NT2/D1 (cell line): Measurements from ENCODE around the gene PAQR4.
A peak's percentile ranks its signal among the peaks of the same experiment; 100 is the strongest.

Experiments used
- DNase-seq: peaks from one replicate; pipeline ENCODE4 v3.0.0-alpha.2; 2011; ENCODE audit warnings: low read depth, low spot score
- H3K27me3 ChIP-seq: 2 replicates; pipeline ENCODE4 v1.6.0; 2011; ENCODE audit warnings: mild to moderate bottlenecking; ENCODE audit not compliant: insufficient read length, insufficient read depth
- H3K36me3 ChIP-seq: 2 replicates; pipeline ENCODE4 v1.6.1; 2011; ENCODE audit warnings: mild to moderate bottlenecking, low read length, mixed read lengths; ENCODE audit not compliant: insufficient read depth, insufficient read length
- H3K4me1 ChIP-seq: 2 replicates; pipeline ENCODE4 v1.5.1; 2011; ENCODE audit not compliant: insufficient read depth, insufficient read length
- H3K4me3 ChIP-seq: 2 replicates; pipeline ENCODE4 v1.5.1; 2011; ENCODE audit warnings: low read depth; ENCODE audit not compliant: insufficient read length
- H3K9ac ChIP-seq: 2 replicates; pipeline ENCODE4 v1.6.0; 2011; ENCODE audit warnings: low read depth; ENCODE audit not compliant: insufficient read length
- H3K9me3 ChIP-seq: 2 replicates; pipeline ENCODE4 v1.5.1; 2011; ENCODE audit warnings: mild to moderate bottlenecking, low read length; ENCODE audit not compliant: insufficient read depth
- SUZ12 ChIP-seq: IDR thresholded peaks from 2 replicates; pipeline ENCODE4 v1.6.1; 2011; ENCODE audit not compliant: insufficient read length, insufficient read depth; ENCODE audit errors: extremely low read depth
- YY1 ChIP-seq: IDR thresholded peaks from 2 replicates; pipeline ENCODE4 v1.6.1; 2011; ENCODE audit not compliant: insufficient read length, insufficient read depth
- ZNF274 ChIP-seq: IDR thresholded peaks from 2 replicates; pipeline ENCODE4 v1.6.1; 2011; ENCODE audit warnings: mild to moderate bottlenecking, low read depth, low read length

Gene PAQR4

DNA sequence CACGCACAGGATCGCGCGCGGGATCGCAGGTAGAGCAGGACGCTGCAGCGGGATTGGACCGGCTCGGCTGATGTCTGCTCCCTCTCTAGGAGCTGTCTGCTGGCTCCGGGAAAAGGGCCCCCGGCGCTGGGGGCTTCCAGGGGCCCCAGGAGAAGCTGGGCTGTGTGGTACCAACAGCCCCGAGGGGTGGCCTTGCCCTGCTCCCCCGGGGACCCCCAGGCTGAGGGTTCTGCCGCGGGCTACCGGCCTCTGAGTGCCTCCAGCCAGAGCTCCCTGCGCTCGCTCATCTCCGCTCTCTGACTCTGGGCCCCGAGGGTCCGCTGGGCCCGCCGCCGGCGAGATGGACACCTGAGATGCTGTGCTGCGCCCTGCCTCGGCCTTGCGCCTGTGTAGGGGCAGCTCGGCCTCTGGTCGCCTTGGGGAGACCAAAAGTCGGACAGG, 1.4 kb upstream of the PAQR4 start:
- DNase-seq: no peak
- H3K4me3 ChIP-seq: no peak overlapping the region
- H3K9ac ChIP-seq: peak overlapping the region; percentile 83
- no peaks in the 10 kb centered on the region for H3K9me3 ChIP-seq
- H3K36me3 ChIP-seq: peaks cover 41% of the 10 kb centered on the region
- TF ChIP-seq ZNF274 (no peak), SUZ12 (no peak), YY1 (no peak)
- no peaks in the 10 kb centered on the region for H3K27me3 ChIP-seq
- H3K4me1 ChIP-seq: peaks cover 22% of the 10 kb centered on the region

DNA sequence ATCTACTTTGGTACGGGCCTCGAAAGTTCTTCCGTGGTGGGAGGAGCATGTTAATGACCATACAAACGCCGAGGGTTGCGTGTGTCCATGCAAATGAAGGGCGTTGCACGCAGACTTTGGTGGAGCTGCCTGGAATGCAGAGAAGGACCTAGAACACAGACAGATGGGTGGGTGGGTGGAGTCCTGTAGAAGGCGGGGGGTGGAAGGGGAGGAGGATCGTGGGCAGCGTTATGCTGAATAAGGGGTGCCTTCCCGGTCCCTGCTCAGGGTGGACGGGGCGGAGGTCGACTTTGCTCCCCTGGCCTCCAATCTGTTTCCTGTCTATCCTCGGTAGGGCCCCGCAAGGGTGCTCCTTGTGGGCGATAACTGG, 795 bp upstream of the PAQR4 start:
- Histone ChIP-seq H3K9ac (peak overlapping the region; percentile 83), H3K9me3 (no peaks in the 10 kb centered on the region), H3K27me3 (no peaks in the 10 kb centered on the region), H3K4me3 (peak overlapping the region; percentile 98), H3K36me3 (peaks cover 47% of the 10 kb centered on the region), H3K4me1 (peaks cover 23% of the 10 kb centered on the region)
- DNase-seq: no peak
- TF ChIP-seq SUZ12: no peak
- TF ChIP-seq ZNF274: no peak
- no peak for TF ChIP-seq YY1

DNA sequence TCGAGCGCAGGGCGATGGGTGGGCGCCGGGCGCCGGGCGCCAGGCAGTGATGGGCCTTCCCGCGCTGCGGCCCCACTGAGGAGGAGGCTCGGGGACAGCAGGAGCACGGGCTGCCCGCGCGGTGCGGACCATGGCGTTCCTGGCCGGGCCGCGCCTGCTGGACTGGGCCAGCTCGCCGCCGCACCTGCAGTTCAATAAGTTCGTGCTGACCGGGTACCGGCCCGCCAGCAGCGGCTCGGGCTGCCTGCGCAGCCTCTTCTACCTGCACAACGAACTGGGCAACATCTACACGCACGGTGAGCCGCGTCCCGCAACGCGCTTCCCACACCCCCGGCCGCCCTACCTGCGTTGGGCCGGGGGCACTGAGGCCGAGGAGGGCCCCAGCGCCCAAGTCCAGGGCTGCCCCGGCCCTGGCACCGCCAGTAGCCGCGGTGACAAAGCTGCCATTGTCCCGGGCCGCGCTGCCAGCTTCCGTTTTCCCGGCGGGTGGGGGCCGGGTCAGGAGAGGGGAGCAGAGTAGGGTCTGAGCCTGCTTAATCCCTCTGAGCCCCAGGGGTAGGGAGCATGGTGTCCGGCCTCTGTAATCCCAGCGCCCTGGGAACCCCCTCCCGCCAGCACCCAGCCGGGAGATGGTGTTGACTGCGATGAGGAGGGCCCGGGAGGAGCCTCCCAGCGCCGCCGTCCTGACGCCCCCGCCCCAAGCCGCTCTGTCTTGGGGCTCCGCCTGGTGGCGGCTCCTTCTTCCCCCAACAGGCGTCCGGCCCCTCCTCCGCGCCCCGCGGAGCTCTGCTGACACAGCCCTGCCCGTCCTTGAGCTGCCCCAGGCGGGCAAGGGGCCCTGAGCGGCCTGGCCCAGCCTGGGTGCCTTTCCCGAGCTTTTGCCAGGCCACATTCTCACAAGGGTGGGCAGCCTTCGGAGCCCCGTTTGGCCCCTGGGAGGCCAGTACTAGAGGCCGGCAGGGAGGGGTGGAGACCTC, 685 bp downstream of the PAQR4 start:
- no peaks in the 10 kb centered on the region for H3K27me3 ChIP-seq
- peak overlapping the region; percentile 99 for H3K9ac ChIP-seq
- H3K9me3 ChIP-seq: no peaks in the 10 kb centered on the region
- H3K36me3 ChIP-seq: peaks cover 62% of the 10 kb centered on the region
- H3K4me3 ChIP-seq: peak overlapping the region; percentile 98
- DNase-seq: peak; percentile 75
- H3K4me1 ChIP-seq: peaks cover 28% of the 10 kb centered on the region
- no peak for TF ChIP-seq ZNF274
- no peak for TF ChIP-seq SUZ12
- no peak for TF ChIP-seq YY1

DNA sequence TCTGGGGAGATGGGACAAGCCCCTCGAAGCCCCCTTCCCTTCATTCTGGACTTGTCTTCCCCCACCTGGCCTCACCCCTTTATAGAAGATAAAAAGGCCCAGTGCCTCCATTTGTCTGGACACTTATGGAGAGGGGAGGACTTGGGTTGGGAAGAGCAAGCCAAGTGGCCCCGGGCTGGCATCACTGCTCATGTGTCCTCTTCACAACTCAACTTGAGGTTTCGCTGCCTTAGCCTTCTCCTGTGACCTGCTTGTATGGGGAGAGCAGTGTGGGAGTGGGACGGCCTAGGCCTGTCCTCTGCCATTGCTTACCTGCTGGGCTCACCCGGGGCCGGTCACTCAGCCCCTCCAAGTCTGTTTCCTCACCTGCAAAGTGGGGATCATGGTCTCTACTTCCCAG, 1.4 kb downstream of the PAQR4 start:
- H3K4me1 ChIP-seq: peaks cover 28% of the 10 kb centered on the region
- H3K27me3 ChIP-seq: no peaks in the 10 kb centered on the region
- H3K4me3 ChIP-seq: peak overlapping the region; percentile 98
- H3K9me3 ChIP-seq: no peaks in the 10 kb centered on the region
- no peak for TF ChIP-seq YY1
- TF ChIP-seq ZNF274: no peak
- no peak for DNase-seq
- peaks cover 69% of the 10 kb centered on the region for H3K36me3 ChIP-seq
- peak overlapping the region; percentile 99 for H3K9ac ChIP-seq

DNA sequence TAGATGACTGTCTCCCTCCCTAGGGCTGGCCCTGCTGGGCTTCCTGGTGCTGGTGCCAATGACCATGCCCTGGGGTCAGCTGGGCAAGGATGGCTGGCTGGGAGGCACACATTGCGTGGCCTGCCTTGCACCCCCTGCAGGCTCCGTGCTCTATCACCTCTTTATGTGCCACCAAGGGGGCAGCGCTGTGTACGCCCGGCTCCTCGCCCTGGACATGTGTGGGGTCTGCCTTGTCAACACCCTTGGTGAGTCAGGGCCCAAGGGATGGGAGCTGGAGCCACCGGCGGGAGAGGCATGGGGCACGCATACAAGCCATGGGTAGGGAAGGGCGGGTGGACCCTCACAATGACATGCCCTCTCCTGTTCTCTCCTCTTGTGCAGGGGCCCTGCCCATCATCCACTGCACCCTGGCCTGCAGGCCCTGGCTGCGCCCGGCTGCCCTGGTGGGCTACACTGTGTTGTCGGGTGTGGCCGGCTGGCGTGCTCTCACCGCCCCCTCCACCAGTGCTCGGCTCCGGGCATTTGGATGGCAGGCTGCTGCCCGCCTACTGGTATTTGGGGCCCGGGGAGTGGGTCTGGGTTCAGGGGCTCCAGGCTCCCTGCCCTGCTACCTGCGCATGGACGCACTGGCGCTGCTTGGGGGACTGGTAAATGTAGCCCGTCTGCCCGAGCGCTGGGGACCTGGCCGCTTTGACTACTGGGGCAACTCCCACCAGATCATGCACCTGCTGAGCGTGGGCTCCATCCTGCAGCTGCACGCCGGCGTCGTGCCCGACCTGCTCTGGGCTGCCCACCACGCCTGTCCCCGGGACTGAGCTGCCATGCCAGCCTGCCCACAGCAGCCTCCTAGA, 2.2 kb downstream of the PAQR4 start:
- TF ChIP-seq YY1: no peak
- no peak for TF ChIP-seq SUZ12
- TF ChIP-seq ZNF274: no peak
- Histone ChIP-seq H3K9ac (peak overlapping the region; percentile 99), H3K4me3 (peak overlapping the region; percentile 98), H3K9me3 (no peaks in the 10 kb centered on the region), H3K4me1 (peaks cover 27% of the 10 kb centered on the region), H3K27me3 (no peaks in the 10 kb centered on the region), H3K36me3 (peaks cover 73% of the 10 kb centered on the region)
- no peak for DNase-seq

DNA sequence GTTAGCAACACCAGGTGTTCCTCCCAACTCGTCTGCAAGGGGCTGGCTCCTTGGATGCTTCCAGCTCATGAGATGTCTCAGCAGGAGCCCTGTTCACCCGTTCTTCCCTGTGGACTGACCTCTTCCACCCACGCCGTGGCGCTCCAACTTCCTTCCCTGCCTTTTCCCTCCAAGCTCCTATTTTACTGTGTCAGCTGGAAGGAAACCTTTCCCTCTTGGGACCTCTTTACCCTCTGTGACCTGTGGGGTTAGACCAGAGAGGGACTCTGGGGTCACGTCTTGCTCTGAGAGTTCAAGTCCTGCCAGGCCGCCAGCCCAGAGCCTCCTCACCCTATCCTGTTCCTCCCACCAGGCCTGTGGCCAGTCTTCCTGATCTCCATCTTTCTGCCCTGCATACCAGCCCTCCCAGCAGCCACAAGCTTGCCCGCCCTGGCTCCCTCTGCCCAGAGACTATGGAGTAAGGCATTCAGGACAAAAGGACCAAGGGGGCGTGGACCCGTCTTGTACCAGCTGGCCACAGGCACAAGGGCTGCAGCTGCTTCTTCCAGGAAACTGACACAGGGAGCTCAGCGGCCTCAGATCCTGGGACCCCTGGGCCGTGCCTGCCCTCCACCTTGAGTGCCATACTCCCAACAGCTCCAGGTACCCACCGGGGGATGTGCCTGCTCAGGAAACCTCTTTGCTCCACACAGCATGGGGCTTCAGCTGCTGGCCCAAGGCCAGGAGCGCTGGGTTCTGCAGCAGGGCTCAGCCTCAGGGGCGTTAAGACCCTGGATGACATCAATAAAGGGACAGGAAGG, 3.0 kb downstream of the PAQR4 start:
- Histone ChIP-seq H3K4me3 (no peak overlapping the region), H3K4me1 (peaks cover 27% of the 10 kb centered on the region), H3K36me3 (peaks cover 77% of the 10 kb centered on the region)

More for the DNA sequence above, 3.0 kb downstream of the PAQR4 start:
- Histone ChIP-seq H3K9ac (no peak overlapping the region), H3K27me3 (no peaks in the 10 kb centered on the region), H3K9me3 (no peaks in the 10 kb centered on the region)
- DNase-seq: no peak
- TF ChIP-seq SUZ12: no peak
- no peak for TF ChIP-seq ZNF274
- no peak for TF ChIP-seq YY1
